Glomerular endothelial cell (primary cell): Measurements from ENCODE around the gene TRAPPC11. TPM values are rescaled to one million over a fixed set of nuclear protein-coding genes. Genes with fewer than 3 reads are reported as not detected.

Experiments
- DNase-seq: peaks from one replicate; pipeline ENCODE4 v3.0.0-alpha.2; 2011; ENCODE audit warnings: low read depth, low spot score; ENCODE audit errors: extremely low read depth
- total RNA-seq: library from RNA; depleted of rRNA; stranded (reverse); fragments of >200 nt; gene quantifications from 2 replicates; pipeline ENCODE4 v1.2.3, GENCODE V29; 2015

The TRAPPC11 gene
- total RNA-seq, 1 donor from 2014 or later: 33.3 TPM

- no peak for DNase-seq
These were observed 96.5 kb downstream of the TRAPPC11 start for GRCh38 chr4:183755596-183755995.

GRCh38 chr4:183757060-183757459 is 98.0 kb downstream of the TRAPPC11 start:
- DNase-seq: no peak

DNA sequence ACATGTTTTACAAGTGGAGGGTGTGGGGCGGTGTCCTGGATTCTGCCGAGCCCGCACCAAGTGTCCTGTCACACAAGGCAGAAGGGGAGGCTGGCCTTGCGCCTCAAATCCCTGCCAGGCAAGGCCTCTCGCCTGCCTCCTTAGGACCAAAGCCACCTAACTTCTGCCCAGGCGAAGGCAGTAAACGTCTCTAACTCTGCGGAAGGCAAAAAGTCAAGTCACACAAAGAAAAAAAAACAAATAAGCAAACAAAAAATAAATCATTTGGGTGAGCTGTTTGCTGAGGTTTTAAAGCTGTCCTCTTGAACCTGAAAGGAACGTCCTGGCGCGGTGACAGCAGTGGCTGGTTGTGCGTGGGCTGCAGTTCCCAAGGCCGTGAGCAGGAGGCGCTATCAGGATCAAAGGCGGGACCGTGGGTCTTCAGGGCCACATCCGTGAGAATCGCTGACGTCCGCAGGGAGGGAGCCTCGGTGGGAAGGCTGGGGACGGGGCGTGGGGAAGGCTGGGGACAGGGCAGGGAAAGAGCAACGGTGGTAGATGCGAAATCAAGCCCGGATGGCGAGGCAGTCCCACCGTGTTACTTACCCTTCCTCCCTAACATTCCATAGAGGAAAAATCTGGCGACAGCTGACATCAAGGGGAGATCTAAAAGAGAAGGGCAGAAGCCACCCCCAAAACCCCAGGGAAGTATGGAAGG is 99.1 kb downstream of the TRAPPC11 start:
- no peak for DNase-seq

DNA sequence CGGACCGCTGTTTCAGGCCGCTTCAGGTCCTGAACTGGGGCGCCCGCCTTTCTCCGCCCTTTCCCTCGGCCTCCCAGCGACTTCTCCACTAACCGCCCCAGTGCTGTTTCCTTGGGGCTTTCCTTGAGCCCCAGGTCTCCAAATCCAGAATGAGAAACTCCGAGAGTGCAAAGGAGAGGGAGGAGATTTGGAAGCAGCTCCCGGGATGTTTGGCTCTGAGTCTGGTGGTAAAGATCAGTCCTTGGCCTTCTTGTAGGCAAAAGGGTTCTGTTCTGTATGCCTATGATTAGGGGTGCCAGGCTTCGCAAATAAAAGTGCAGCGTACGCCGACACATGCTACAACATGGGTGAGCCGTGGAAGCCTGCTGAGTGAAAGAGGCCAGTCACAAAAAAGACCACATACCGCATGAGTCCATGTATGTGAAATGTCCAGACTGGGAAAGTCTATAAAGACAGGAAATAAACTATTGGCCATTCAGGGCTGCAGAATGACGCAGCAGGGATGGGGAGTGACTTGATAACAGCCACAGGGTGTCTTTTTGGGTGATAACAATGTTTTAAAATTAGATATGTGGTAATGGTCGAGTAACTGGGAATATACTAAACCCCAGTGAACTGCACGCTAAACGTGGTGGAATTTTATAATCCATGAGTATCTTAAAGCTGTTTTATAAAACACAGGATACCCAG is 99.8 kb downstream of the TRAPPC11 start:
- no peak for DNase-seq

DNA sequence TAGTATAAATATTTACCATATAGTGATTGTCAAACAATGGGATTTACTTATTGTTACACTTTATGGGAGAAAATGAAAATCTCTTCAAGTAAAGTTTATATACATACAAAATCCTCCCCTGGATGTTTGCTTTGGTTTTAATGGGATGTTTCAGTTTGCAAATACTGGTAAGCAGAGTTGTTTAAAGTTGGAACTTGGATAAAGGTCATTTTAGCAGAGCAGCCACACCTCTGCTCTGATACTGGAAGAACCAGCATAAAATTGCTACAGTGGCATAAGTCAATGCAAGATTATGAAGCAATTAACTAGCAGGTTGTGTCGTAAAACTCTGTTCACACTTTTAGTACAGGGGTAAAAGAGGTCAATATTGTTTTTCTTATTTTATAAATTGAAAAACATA is 101.2 kb downstream of the TRAPPC11 start:
- DNase-seq: no peak

Other genes starting within 250 kb of the TRAPPC11 start
- 11.7 and 19.4 TPM in 2 replicates for gene CDKN2AIP, start 214.7 kb upstream of the TRAPPC11 start, total RNA-seq
- gene ING2, start 154.2 kb upstream of the TRAPPC11 start, total RNA-seq: 6.6 and 8.0 TPM in 2 replicates
- gene RWDD4, start 108 bp upstream of the TRAPPC11 start, total RNA-seq: 15.6 and 16.8 TPM in 2 replicates
- 1.1 TPM in 2 replicates for gene STOX2, start 246.0 kb downstream of the TRAPPC11 start, total RNA-seq